HT-29 (cell line): ENCODE data around the gene KAZALD1. TPM values are rescaled to one million over a fixed set of nuclear protein-coding genes. Genes with fewer than 3 reads are reported as not detected.
"Not testable (repeated sequence)": the region's sequence is repeated elsewhere in the genome, so short reads cannot be mapped to it uniquely, and the experiment has no call there.

Experiments
- DNase-seq: peaks from one replicate; pipeline ENCODE4 v3.0.0-alpha.2; 2015; ENCODE audit warnings: low spot score
- total RNA-seq: library from RNA; depleted of rRNA; stranded (reverse); fragments of >200 nt; shearing (Covaris generic); gene quantifications from 2 replicates; pipeline ENCODE4 v1.2.3, GENCODE V29; 2014

The KAZALD1 gene
- total RNA-seq, 1 experiment from 2014 or later: 15.6 TPM

DNA sequence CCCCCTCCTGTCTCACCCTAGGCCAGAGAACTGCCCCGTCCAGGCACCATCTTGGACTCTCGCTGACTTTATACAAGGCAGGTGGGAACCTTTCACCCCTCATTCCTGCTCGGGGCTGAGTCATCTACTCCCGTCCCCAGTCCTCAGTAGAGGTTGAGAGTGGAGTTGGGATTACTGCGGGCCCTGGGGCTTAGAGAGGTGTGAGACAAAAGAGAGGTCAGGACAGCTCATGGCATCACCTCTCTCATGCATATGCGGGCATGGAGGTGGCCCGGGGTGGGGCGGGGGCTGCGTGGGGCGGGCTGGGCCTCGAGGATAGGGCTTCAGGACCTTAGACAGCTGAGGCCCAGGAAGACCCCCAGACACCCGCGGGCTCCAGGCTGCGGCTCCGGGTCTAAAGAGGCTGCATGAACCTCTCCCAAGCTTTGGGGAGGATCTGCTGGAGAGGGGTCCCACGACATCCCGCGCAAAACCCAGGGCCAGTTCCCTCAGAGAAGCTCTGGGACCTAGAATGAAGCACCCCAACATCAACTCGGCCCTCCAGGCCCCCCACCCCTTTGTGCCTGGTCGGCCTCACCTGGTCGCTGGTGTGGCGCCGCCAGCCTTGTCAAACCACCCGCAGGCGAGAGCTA is 31.2 kb upstream of the KAZALD1 start:
- DNase-seq: no peak

DNA sequence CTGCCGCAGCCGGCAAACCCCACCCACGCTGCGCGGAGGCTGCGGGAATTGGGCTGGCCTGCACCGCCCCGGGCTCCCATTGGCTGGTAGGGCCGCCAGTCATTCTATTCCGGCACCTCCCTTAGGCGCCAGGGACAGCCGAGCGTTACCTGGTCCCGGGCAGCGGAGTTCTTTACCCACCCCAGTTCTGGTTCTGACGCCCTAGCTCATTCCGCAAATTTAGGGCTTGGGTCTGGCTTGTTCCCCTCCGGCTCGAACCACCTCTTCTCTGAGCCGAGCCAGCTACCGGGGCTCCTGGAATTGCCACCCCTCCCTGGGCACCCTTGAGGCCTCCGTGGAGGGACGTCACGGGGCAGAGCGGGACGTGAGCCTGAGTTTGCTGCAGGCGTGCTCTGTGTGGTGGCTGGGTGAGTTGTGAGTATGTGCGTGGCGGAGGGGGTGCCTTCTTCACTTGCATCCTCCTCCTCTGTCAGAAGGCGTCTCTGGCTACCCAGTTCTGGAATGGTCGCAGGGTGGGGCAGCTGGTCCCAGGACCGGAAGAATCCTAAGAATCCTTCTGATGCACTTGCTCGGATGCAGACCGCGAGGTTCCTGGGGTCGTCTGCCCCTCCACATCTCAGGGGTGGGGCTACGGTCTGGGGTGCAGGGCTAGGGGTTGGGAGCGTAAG is 30.5 kb upstream of the KAZALD1 start, which contains the start of the genes PDZD7 and SFXN3:
Gene PDZD7 (minus strand): TSS at position 2 of the 668 bp plus-strand sequence. CDS start 910 bp downstream, outside the sequence.
Gene SFXN3 (plus strand): TSS at position 107 of the 668 bp plus-strand sequence. CDS start 3,461 bp downstream, outside the sequence.
- peak; percentile 93 for DNase-seq

DNA sequence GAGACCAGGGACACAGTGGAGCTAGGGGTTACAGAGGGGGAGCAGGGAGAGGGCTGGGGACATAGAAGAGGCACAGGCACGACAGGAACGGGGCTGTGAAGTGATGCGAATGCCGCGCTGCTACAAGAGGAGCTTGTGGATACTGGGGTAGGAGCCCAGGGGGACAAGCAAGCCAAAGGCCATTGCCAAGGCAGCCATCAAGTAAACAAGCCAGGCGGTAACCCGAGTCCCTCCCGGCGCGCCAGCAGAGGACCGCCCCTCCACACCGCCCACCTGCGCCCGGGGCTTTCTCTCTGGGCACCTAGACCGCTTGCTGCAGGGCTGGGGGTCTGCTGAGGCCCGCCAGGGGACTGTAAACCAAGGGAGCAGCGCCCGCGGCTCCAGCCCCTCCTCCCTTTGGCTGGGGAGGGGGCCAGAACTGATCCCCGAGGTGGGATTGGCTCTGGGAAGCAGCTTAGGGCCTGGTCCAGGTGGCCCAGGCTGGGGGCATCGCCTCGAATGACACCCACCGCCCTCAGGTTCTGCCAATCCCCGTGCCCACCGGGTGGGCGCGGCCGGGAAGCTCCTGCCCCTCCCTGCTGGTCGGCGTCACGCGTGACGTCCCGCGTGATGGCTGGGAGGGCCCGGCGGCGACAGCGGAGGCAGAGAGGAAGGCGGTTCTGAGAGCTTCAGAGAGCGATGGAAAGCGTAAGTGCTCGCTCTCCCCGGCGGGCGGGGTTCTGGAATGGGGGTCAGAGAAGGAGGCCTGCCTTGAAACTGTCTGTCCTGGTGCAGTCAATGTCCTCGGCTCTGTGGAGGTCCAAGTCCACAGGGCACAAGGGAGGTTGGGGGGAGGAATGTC is 29.8 kb upstream of the KAZALD1 start:
- peak; percentile 64 for DNase-seq

DNA sequence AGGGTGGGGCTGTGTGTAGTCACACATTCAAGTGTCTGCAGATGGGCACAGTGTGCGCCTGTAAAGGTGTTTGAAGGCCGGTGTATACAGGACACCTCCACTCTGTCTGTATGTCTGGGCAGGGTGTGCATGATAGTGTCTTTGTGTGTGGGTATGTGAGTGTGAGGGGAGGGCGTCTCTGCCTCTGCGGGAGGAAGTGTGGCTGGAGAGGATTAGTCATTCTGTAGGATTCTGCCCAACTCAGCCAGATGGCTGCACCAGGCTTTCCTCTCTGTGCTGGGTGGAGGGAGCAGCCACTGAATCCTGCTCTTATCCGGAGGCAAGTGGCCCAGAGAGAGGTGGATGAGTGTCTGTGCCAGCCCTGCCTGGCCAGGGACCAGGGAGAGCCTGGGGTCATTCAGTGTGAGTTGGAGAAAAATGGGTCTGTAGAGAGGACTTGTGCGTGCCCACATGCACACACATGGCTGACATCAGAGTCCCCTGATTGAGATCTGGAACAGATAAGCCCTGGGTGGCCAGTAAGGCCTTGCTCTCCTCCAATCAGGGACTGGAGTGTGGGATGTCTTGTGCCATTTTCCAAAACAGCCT is 29.1 kb upstream of the KAZALD1 start:
- peak; percentile 73 for DNase-seq

- DNase-seq: peak; percentile 41
Observed at GRCh38 chr10:101033276-101033675, 28.5 kb upstream of the KAZALD1 start.

DNA sequence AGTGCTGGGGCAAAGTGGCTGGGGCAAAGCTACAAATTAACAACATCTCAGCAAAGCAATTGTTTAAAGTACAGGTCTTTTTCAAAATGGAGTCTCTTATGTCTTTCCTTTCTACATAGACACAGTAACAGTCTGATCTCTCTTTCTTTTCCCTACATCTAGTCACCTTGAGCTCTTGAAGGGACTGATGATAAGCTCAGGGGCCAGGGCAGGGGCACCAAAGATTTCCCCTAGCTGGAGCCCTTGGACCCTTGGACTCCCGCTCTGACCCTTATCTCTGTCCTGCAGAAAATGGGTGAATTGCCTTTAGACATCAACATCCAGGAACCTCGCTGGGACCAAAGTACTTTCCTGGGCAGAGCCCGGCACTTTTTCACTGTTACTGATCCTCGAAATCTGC is 27.4 kb upstream of the KAZALD1 start:
- DNase-seq: not testable (repeated sequence)

GRCh38 chr10:101035314-101035713 is 26.5 kb upstream of the KAZALD1 start:
- DNase-seq: no peak

DNA sequence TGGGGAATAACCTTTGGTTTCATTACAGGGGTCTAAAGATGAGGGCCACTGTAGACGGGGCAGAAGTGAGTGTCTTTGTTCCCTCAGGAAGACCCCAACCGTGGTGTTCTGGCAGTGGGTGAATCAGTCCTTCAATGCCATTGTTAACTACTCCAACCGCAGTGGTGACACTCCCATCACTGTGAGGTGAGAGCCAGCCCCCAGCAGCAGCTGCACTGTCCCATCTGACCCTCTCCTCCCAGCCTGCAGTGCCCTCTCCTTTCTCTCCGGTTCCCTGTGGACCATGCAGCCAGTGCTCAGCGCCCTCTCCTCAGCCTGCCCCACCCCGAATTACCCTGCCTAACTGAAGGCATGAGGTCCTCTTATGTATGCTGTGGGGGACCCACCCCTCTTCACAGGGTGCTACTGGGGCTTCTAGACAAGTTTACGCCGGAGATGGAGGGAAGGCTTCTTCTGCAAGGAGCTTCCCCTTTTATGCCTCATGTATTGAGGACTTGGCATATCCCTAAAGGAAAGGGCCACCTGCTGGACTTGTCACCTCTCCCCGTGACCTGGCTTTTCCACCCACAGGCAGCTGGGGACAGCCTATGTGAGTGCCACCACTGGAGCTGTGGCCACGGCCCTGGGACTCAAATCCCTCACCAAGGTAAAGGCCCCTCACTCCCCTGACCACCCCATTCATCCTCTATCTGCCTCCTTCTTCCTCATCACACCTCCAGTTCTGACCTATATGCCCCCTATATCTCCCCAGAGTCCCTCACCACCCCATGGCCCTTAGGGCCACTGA is 25.7 kb upstream of the KAZALD1 start:
- no peak for DNase-seq

DNA sequence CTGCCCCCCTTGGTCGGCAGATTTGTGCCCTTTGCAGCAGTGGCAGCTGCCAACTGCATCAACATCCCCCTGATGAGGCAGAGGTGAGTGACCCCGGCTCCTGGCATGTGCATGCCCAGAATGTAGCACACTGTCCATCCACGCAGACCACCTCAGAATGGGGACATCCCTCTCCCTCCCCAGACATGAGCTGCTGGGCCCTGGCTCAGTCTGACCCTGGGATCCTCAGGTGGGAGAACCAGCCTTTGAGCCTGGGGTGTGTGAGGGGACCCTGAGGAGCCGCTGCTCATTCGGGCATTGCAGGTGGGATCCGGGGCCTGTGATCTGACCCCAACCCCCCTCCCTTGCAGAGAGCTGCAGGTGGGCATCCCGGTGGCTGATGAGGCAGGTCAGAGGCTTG is 25.1 kb upstream of the KAZALD1 start:
- DNase-seq: no peak

DNA sequence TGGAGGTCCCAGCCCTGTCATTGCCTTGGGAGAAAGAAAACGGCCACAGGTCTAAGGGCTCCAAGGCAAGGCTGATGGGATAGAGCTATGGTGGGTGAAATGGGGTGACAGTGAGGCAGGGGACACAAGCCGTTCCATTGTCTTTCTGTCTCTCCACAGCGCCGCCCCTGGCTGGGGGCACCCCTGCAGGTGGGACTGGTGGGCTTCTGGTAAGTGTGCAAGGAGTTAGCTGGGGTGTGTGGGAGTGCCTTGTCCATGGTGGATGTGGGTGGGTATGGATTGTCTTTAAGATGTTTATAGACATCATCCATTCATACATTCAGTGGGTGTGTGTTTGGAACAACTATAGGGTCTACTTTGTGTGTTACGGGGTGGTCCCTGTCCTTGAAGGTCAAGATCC is 23.3 kb upstream of the KAZALD1 start:
- DNase-seq: no peak

- DNase-seq: no peak
Observed at GRCh38 chr10:101040061-101040460, 21.7 kb upstream of the KAZALD1 start.

- DNase-seq: no peak
Observed at GRCh38 chr10:101040851-101041250, 20.9 kb upstream of the KAZALD1 start.

GRCh38 chr10:101041252-101041761 is 20.5 kb upstream of the KAZALD1 start:
- DNase-seq: peak; percentile 90

DNA sequence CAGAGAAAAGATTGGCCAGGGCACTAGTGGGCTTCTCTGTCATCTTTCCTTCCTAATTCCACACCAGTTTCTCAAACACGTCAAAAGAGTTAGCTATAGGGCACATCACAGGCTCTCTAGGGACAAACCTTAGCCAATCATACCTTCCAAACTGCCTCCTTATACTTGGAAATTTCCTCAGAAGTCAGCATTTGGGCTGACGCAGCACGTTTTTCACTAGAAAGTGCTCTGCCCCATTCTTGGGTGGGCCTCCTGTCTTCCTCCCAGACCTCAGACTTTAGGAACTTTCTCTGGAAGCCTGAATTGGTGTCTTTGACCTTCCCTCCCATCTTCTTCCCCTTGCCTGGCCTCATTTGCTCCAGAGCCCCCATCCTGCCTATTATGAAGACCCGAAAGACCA is 19.7 kb upstream of the KAZALD1 start:
- no peak for DNase-seq

- DNase-seq: peak; percentile 99
Observed at GRCh38 chr10:101042667-101043362, 19.0 kb upstream of the KAZALD1 start.

DNA sequence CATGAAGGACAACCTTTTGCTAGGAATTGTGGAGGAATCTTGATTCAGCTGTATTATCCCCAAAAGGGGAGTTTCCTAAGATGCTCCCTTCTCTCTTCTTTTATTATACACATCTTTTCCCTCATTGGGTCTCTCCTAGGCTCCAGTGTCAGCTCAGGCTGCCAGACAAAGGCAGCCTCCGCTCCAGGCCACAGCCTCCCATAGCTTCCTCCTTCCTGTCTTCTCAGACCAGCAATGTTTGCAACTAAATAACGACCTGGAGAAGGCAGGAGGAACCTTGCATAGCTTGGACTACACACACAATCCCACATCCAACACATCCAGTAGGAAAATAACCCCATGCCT is 18.5 kb upstream of the KAZALD1 start:
- no peak for DNase-seq

- DNase-seq: no peak
Observed at GRCh38 chr10:101044117-101044516, 17.7 kb upstream of the KAZALD1 start.

DNA sequence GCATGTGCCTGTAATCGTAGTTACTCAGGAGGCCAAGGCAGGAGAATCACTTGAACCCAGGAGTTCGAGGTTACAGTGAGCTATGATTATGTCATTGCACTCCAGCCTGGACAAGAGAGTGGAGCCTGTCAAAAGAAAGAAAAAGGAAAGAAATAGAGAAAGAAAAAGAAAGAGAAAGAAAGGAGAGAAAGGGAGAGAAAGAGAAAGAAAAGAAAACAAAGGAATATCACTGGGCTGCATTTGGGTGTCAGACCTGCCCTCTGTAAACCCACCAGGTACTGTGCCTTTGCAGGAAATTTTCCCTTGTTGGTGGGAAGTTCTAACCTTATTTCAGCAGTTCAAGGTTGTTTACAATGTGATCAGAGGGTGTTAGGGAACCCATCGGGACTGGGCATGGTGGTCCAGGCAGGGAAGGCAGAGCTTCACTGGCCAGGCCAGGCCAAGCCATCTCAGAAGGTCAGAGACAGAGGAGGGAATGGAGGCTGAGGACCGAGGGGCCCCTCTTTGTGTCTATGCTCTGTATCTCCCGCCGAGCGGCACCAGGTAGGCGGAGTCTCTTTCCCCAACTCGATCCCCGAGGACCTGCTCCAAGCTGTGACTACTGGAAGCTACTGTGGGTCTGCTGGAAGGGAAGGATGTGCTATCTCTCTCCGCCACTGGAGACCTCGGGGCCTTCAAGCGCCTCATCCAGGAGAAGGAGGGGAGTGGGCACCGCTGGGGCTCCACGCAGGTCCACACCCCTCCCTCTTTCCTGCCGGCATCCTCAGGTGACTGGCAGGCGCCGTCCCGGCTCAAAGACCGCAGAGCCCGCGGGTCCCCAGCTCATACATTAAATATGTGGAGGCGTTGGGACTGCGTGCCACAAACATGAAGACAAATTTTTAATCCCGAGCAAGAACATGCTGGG is 15.2 kb upstream of the KAZALD1 start:
- DNase-seq: no peak

DNA sequence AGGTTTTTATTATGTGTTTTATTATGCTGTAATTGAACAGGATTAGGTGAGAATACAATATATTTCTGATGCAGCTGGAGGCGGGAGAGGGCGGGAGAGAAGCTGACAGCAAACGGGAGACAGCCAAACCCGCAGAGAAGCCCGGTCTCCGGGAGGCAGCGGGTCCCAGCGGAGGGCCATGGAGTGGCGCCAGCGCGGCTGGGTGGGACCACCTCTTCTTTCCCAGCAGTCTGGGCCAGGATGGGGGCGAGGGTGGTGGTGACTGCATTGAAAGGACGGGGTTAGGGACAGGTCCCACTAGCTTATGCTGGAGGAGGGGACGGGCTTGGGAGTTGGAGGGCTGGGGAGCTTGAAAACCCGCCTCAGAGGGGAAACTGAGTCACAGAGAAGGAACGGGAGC is 14.5 kb upstream of the KAZALD1 start:
- DNase-seq: no peak
